ENCODE measurements around the gene IGSF8. TPM values are rescaled to one million over a fixed set of nuclear protein-coding genes. Genes with fewer than 3 reads are reported as not detected.

Gene IGSF8
- total RNA-seq, 1 experiment from 2014 or later: 56.2 TPM

- WGBS (ENCODE audit: extremely low coverage, insufficient read length, low lambda C conversion rate): no CpG with 5 or more reads among the region's 5 CpGs
- Histone ChIP-seq H2AK5ac (ENCODE audit: insufficient read length, low read length) (no peak overlapping the region), H3K4ac (ENCODE audit: low read depth, low read length) (no peak overlapping the region), H4K5ac (ENCODE audit: insufficient read length, low read depth, low read length) (no peak overlapping the region), H3K18ac (ENCODE audit: insufficient read length, low read depth, low read length) (no peak overlapping the region), H3K4me2 (ENCODE audit: insufficient read depth, insufficient read length, low read length) (no peak overlapping the region), H2AFZ (ENCODE audit: low read length) (no peak overlapping the region), H4K8ac (replicated peaks; ENCODE audit: insufficient read length, low read depth, low read length) (no peak overlapping the region), H3K27ac (ENCODE audit: insufficient read length, low read depth, low read length) (no peak overlapping the region), H2BK20ac (ENCODE audit: low read depth, low read length, poor library complexity, severe bottlenecking) (no peak overlapping the region), H2BK120ac (ENCODE audit: low read depth, low read length, poor library complexity, severe bottlenecking) (no peak overlapping the region), H4K20me1 (ENCODE audit: control insufficient read depth, insufficient read depth, insufficient read length) (no peaks in the 10 kb centered on the region), H4K91ac (ENCODE audit: insufficient read length, low read depth, low read length) (no peak overlapping the region), H3K9me3 (ENCODE audit: control insufficient read depth, low read depth, low read length) (no peaks in the 10 kb centered on the region), H3K79me1 (ENCODE audit: insufficient read depth, low read depth, low read length, poor library complexity, severe bottlenecking) (no peaks in the 10 kb centered on the region), H3K56ac (ENCODE audit: insufficient read length, low read depth, low read length) (no peak overlapping the region), H3K14ac (ENCODE audit: insufficient read depth, low read length) (no peak overlapping the region), H2BK5ac (ENCODE audit: insufficient read length, low read length) (no peak overlapping the region), H3K23ac (ENCODE audit: insufficient read length, low read depth, low read length) (no peak overlapping the region), H3K27me3 (ENCODE audit: insufficient read depth, low read length) (no peaks in the 10 kb centered on the region), H3T11ph (ENCODE audit: low read length) (no peak overlapping the region), H3K4me1 (ENCODE audit: insufficient read depth, low read length) (peaks cover 13% of the 10 kb centered on the region), H3K79me2 (ENCODE audit: insufficient read depth, low read length) (peaks cover under 1% of the 10 kb centered on the region; the same call in 1 of the 2 replicates), H2BK15ac (ENCODE audit: low read depth, low read length) (no peak overlapping the region), H3K23me2 (ENCODE audit: insufficient read length, low read depth, low read length, poor library complexity, severe bottlenecking) (peaks cover 3% of the 10 kb centered on the region), H3K9ac (ENCODE audit: extremely low read depth, insufficient read length, low read length) (no peak overlapping the region), H2BK12ac (ENCODE audit: insufficient read length, low read depth, low read length) (no peak overlapping the region)
- peaks cover 13 to 47% (median 40%) of the 10 kb centered on the region in 3 experiments for H3K36me3 Mint-ChIP-seq (ENCODE audit: insufficient read depth in 1 of 3, low read depth in 3 of 3)
- DNase-seq: no peak
- 0 out of 7 replicates have a peak overlapping the region, but pooled peaks of 2 of the 3 experiments have one; percentile 28 to 39 for H3K27ac Mint-ChIP-seq
- H3K4me1 Mint-ChIP-seq: peaks cover 21 to 24% of the 10 kb centered on the region in 2 experiments
- no peaks in the 10 kb centered on the region for H3K9me3 Mint-ChIP-seq
- no peak for TF ChIP-seq CTCF (conservative IDR thresholded peaks at IDR 0.05)
- no peaks in the 10 kb centered on the region; the same call in 1 of the 2 replicates for H3K27me3 Mint-ChIP-seq (ENCODE audit: low read depth)
- H3K4me3 Mint-ChIP-seq: no peak overlapping the region
These were observed 6.7 kb downstream of the IGSF8 start for GRCh38 chr1:160091666-160092223.

Measured in H9 (cell line).